SH-SY5Y (cell line): ENCODE data around the gene IPP.

Source experiments
- GATA2 ChIP-seq: IDR thresholded peaks from 2 replicates; pipeline ENCODE4 v1.6.1; 2011; ENCODE audit warnings: mild to moderate bottlenecking, low read depth, low read length
- GATA3 ChIP-seq: IDR thresholded peaks from 2 replicates; pipeline ENCODE4 v1.6.1; 2011; ENCODE audit warnings: low read depth, mild to moderate bottlenecking, low read length, moderate library complexity

- TF ChIP-seq GATA2: no peak
- TF ChIP-seq GATA3: no peak
Measured at GRCh38 chr1:45684402-45684801, 66.1 kb downstream of the IPP start.
